Esophagus muscularis mucosa (tissue), 4 donors: ENCODE measurements around the gene SDR42E1.

Source experiments
- EP300 ChIP-seq: sonication (generic); formaldehyde crosslinking; IDR thresholded peaks from one replicate; pipeline ENCODE4 v1.6.1; 2017; ENCODE audit warnings: antibody characterized with exemption
- POLR2A ChIP-seq: fragments of 450-650 bp; IDR thresholded peaks from one replicate; pipeline ENCODE4 v1.6.1; 2017; ENCODE audit warnings: antibody characterized with exemption, moderate library complexity, mild to moderate bottlenecking, low read depth
- POLR2AphosphoS5 ChIP-seq, 2 donors: sonication (generic); formaldehyde crosslinking; IDR thresholded peaks; one replicate each; pipeline ENCODE4 v1.6.1; 2017; ENCODE audit warnings: antibody characterized with exemption in 2 of 2
- TF ChIP-seq, protein P1 (sequence below), 3 experiments: fragments of 200-600 bp in 2 of 3; fragments of 450-650 bp in 1 of 3; sonication (generic) in 2 of 3; IDR thresholded peaks; one replicate each; pipeline ENCODE4 v1.5.1; 2017 to 2019; ENCODE audit warnings: antibody characterized with exemption in 3 of 3, mild to moderate bottlenecking in 2 of 3, moderate library complexity in 1 of 3

DNA sequence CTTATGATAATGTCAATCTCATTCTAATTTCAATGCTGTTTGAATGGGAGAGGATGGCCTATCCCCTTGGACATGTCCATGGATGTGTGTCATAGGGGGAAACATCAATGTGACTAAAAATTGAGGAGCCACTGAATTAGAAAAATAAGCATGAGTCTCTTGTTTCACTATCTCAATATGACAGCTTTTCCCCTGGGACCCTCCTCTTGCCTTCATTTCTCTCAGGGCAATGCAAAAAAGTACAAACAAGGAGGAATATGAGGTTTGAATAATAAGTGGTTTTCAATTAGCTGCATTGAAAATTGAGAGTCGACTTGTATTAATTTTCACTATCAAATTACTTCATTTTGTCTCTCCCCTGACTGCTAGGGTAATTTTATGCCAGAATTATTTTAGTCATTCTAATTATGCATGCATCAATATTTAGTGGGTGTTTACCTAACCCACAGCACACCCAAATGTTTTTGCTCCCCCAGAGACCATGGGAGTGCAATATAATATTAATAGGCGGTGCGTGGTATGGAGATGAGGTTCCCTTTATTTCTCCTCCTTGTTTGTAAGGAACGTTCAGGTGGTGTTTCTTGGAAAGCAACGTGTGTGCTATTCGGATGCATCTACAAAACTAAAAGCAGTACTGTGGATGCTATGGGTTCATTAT, 6.8 kb upstream of the SDR42E1 start:
- TF ChIP-seq, protein P1, sequence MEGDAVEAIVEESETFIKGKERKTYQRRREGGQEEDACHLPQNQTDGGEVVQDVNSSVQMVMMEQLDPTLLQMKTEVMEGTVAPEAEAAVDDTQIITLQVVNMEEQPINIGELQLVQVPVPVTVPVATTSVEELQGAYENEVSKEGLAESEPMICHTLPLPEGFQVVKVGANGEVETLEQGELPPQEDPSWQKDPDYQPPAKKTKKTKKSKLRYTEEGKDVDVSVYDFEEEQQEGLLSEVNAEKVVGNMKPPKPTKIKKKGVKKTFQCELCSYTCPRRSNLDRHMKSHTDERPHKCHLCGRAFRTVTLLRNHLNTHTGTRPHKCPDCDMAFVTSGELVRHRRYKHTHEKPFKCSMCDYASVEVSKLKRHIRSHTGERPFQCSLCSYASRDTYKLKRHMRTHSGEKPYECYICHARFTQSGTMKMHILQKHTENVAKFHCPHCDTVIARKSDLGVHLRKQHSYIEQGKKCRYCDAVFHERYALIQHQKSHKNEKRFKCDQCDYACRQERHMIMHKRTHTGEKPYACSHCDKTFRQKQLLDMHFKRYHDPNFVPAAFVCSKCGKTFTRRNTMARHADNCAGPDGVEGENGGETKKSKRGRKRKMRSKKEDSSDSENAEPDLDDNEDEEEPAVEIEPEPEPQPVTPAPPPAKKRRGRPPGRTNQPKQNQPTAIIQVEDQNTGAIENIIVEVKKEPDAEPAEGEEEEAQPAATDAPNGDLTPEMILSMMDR (IDR thresholded peaks at IDR 0.05): no peak
- TF ChIP-seq EP300 (no peak), POLR2A (no peak), POLR2AphosphoS5 (IDR thresholded peaks at IDR 0.05) (no peak)
